ENCODE results near the gene PITX3. TPM values are rescaled to one million over a fixed set of nuclear protein-coding genes. Genes with fewer than 3 reads are reported as not detected.

PITX3 gene
- polyA plus RNA-seq, 1 of the 3 experiments (the other 2 are of a cell fraction), result not detected

GRCh38 chr10:102268375-102268888 lies 27.1 kb upstream of the PITX3 start:
- peaks cover 8 to 18% of the 10 kb centered on the region in 2 experiments; a peak in 3 of 4 replicates for H3K4me1 ChIP-seq (ENCODE audit: control insufficient read depth in 1 of 2, insufficient read depth in 2 of 2, low read depth in 1 of 2, low read length in 1 of 2)
- no peaks in the 10 kb centered on the region for H3K27me3 ChIP-seq (ENCODE audit: insufficient read depth)
- no peak overlapping the region for H2AFZ ChIP-seq (ENCODE audit: low read depth)
- H3K79me2 ChIP-seq (ENCODE audit: insufficient read depth), result peaks cover 66% of the 10 kb centered on the region
- no peak overlapping the region for H3K4me3 ChIP-seq (ENCODE audit: low read depth in 2 of 2, low read length in 1 of 2)
- H3K27ac ChIP-seq (ENCODE audit: low read depth in 2 of 2, low read length in 1 of 2), result peak overlapping the region; percentile 30 to 56; a peak in 3 of 4 replicates
- CTCF ChIA-PET, result interaction anchor here (0.7 to 2.2 kb wide), 7 partner anchors 16 to 196 kb away, joined by 3 to 14 read pairs (median 3); partner anchors contain the start of gene GBF1
- POLR2A ChIA-PET, result no interaction called here
- peaks cover 46% of the 10 kb centered on the region for H4K20me1 ChIP-seq (ENCODE audit: insufficient read depth)
- H3K9ac ChIP-seq, result 0 out of 2 replicates have a peak overlapping the region, but pooled peaks have one; percentile 3
- no peaks in the 10 kb centered on the region for H3K9me3 ChIP-seq
- peaks cover 2 to 14% of the 10 kb centered on the region in 2 experiments for H3K36me3 ChIP-seq (replicated peaks in 1 of 2; ENCODE audit: control insufficient read depth in 1 of 2, insufficient read depth in 2 of 2, low read length in 1 of 2)
- peak overlapping the region; percentile 47 for H3K4me2 ChIP-seq
- DNase-seq, result no peak
- peaks cover 27% of the 10 kb centered on the region for H3F3A ChIP-seq (replicated peaks; ENCODE audit: insufficient read depth)
- no peaks in the 10 kb centered on the region for H3K9me2 ChIP-seq
- TF ChIP-seq USF2 (IDR thresholded peaks at IDR 0.05; ENCODE audit: borderline replicate concordance, low read depth, low read length), result no peak
- TF ChIP-seq CTCF (IDR thresholded peaks at IDR 0.05), result peak; percentile 32
- TF ChIP-seq PBX3 (IDR thresholded peaks at IDR 0.05), result no peak; the same call in 1 of the 2 replicates
- no peak for TF ChIP-seq YY1 (IDR thresholded peaks at IDR 0.05; ENCODE audit: low read depth)
- peak; percentile 7; the same call in 1 of the 2 replicates for TF ChIP-seq TCF12 (IDR thresholded peaks at IDR 0.05)
- TF ChIP-seq RAD21 (IDR thresholded peaks at IDR 0.05; ENCODE audit: low read length), result no peak
- no peak for TF ChIP-seq MXI1 (IDR thresholded peaks at IDR 0.05; ENCODE audit: low read depth, low read length)
- no peak for TF ChIP-seq FOXM1 (IDR thresholded peaks at IDR 0.05; ENCODE audit: low read depth)
- TF ChIP-seq TAF1 (IDR thresholded peaks at IDR 0.05; ENCODE audit: borderline replicate concordance, low read depth, low read length), result no peak
- TF ChIP-seq SIN3A (IDR thresholded peaks at IDR 0.05; ENCODE audit: borderline replicate concordance, low read depth, low read length), result no peak
- no peak for TF ChIP-seq FOSL2 (IDR thresholded peaks at IDR 0.05; ENCODE audit: borderline replicate concordance, low read depth)
- no peak for TF ChIP-seq TEAD4 (IDR thresholded peaks at IDR 0.05; ENCODE audit: borderline replicate concordance, insufficient read depth)
- no peak for TF ChIP-seq SMC3 (IDR thresholded peaks at IDR 0.05; ENCODE audit: low read depth, low read length)
- no peak for TF ChIP-seq RXRA (IDR thresholded peaks at IDR 0.05; ENCODE audit: borderline replicate concordance, low read depth)
- no peak for TF ChIP-seq ELF1 (IDR thresholded peaks at IDR 0.05)
- no peak for TF ChIP-seq EZH2phosphoT487 (IDR thresholded peaks at IDR 0.05; ENCODE audit: borderline replicate concordance, low read depth)
- no peak for TF ChIP-seq RCOR1 (IDR thresholded peaks at IDR 0.05; ENCODE audit: low read length)
- no peak for TF ChIP-seq IRF3 (IDR thresholded peaks at IDR 0.05; ENCODE audit: low read depth, low read length)
- no peak for TF ChIP-seq NRF1 (IDR thresholded peaks at IDR 0.05; ENCODE audit: low read depth, low read length)
- TF ChIP-seq JUND (IDR thresholded peaks at IDR 0.05), result 0 out of 2 replicates have a peak, but pooled peaks have one; percentile 3
- TF ChIP-seq ZBTB33 (IDR thresholded peaks at IDR 0.05; ENCODE audit: borderline replicate concordance, low read depth), result no peak
- no peak for TF ChIP-seq FOXJ3 (CRISPR knock-in tag; IDR thresholded peaks at IDR 0.05)
- no peak for TF ChIP-seq MEF2A (IDR thresholded peaks at IDR 0.05; ENCODE audit: borderline replicate concordance, low read depth)
- no peak for TF ChIP-seq EP300 (IDR thresholded peaks at IDR 0.05; ENCODE audit: borderline replicate concordance in 1 of 2, low read depth in 1 of 2, low read length in 1 of 2)
- no peak for TF ChIP-seq CHD2 (IDR thresholded peaks at IDR 0.05; ENCODE audit: low read length, partially characterized antibody)
- TF ChIP-seq POLR2AphosphoS5 (IDR thresholded peaks at IDR 0.05; ENCODE audit: low read depth, low read length), result no peak
- TF ChIP-seq GABPA (IDR thresholded peaks at IDR 0.05; ENCODE audit: low read depth), result no peak
- no peak for TF ChIP-seq RFX5 (IDR thresholded peaks at IDR 0.05; ENCODE audit: low read length)

Data from SK-N-SH (cell line).